Caco-2 (cell line): Measurements from ENCODE around the gene PRSS57. TPM values are rescaled to one million over a fixed set of nuclear protein-coding genes. Genes with fewer than 3 reads are reported as not detected.

ENCODE experiments used
- BruUV-seq: library from RNA; stranded (reverse); fragments of 400-500 nt; replicated peaks from 2 replicates; lab custom pipeline; 2021; lab: Mats Ljungman, UMichigan
- CTCF ChIA-PET: fragments of 300-600 bp; sonication (Branson Sonifier 250); formaldehyde crosslinking; loops from one replicate; lab custom pipeline; 2022; ENCODE audit warnings: antibody characterized with exemption; lab: Charles Lee
- POLR2A ChIA-PET: fragments of 300-600 bp; sonication (Branson Sonifier 250); formaldehyde crosslinking; loops from one replicate; lab custom pipeline; 2022; ENCODE audit warnings: antibody characterized with exemption; lab: Charles Lee
- DNase-seq, 2 experiments: peaks; one replicate each; pipeline versions ENCODE4 v3.0.0 to v3.0.0-alpha.2; 2020 to 2022
- H3K27me3 ChIP-seq: replicated peaks from 2 replicates; pipeline ENCODE4 v1.6.0; 2011; ENCODE audit warnings: low read length; ENCODE audit not compliant: control insufficient read depth, insufficient read depth
- H3K36me3 ChIP-seq: 2 replicates; pipeline ENCODE4 v1.5.1; 2011; ENCODE audit warnings: low read length; ENCODE audit not compliant: control insufficient read depth, insufficient read depth
- H3K4me1 ChIP-seq: fragments of 250-450 bp; sonication (Bioruptor Pico); 2 replicates; pipeline ENCODE4 v1.5.1; 2020; ENCODE audit warnings: mild to moderate bottlenecking
- H3K4me3 ChIP-seq: 2 replicates; pipeline ENCODE4 v1.5.1; 2011; ENCODE audit warnings: low read depth, mild to moderate bottlenecking, control low read depth, low read length
- H3K9me3 ChIP-seq: fragments of 250-450 bp; sonication (Bioruptor Pico); 2 replicates; pipeline ENCODE4 v1.5.1; 2020; ENCODE audit warnings: mild to moderate bottlenecking, moderate library complexity
- H3K27ac Mint-ChIP-seq: one replicate; pipeline ENCODE4 v1.8.0; 2022; ENCODE audit warnings: mixed read lengths; ENCODE audit not compliant: unreplicated experiment
- H3K27me3 Mint-ChIP-seq: one replicate; pipeline ENCODE4 v1.8.0; 2022; ENCODE audit warnings: mixed read lengths; ENCODE audit not compliant: insufficient read depth, unreplicated experiment
- H3K36me3 Mint-ChIP-seq: one replicate; pipeline ENCODE4 v1.8.0; 2022; ENCODE audit warnings: mild to moderate bottlenecking, mixed read lengths; ENCODE audit not compliant: insufficient read depth, unreplicated experiment
- H3K4me1 Mint-ChIP-seq: one replicate; pipeline ENCODE4 v1.8.0; 2022; ENCODE audit warnings: low read depth, mixed read lengths; ENCODE audit not compliant: unreplicated experiment
- H3K4me3 Mint-ChIP-seq: one replicate; pipeline ENCODE4 v1.8.0; 2022; ENCODE audit warnings: mild to moderate bottlenecking, moderate library complexity, mixed read lengths; ENCODE audit not compliant: unreplicated experiment
- H3K9me3 Mint-ChIP-seq: one replicate; pipeline ENCODE4 v1.8.0; 2022; ENCODE audit warnings: mixed read lengths; ENCODE audit not compliant: unreplicated experiment
- CTCF ChIP-seq, 2 experiments: fragments of 200-600 bp in 1 of 2; IDR thresholded peaks; 1 replicate in 1 of 2; 2 replicates in 1 of 2; pipeline versions ENCODE4 v1.5.1 to v1.8.0; 2011 to 2022; ENCODE audit warnings: antibody characterized with exemption in 1 of 2, control low read depth in 1 of 2, inconsistent platforms in 1 of 2, low read depth in 1 of 2, low read length in 1 of 2, mild to moderate bottlenecking in 1 of 2, moderate library complexity in 1 of 2; ENCODE audit not compliant: insufficient read depth in 1 of 2, severe bottlenecking in 1 of 2, unreplicated experiment in 1 of 2
- intact Hi-C: fragments of 100-400 bp; cut with micrococcal nuclease; formaldehyde crosslinking; loops from one replicate; pipeline ENCODE4 v1.10.0; 2022; ENCODE audit not compliant: unreplicated experiment
- total RNA-seq: library from RNA; stranded (reverse); gene quantifications from 2 replicates; pipeline ENCODE4 v1.2.3, GENCODE V29; 2022

Gene PRSS57
- total RNA-seq, 1 experiment from 2014 or later: not detected

GRCh38 chr19:734716-735115 lies 39.5 kb upstream of the PRSS57 start:
- no peaks in the 10 kb centered on the region for H3K27me3 Mint-ChIP-seq

GRCh38 chr19:732148-733069 lies 37.2 kb upstream of the PRSS57 start:
- no peaks in the 10 kb centered on the region for H3K9me3 Mint-ChIP-seq
- no TSS peak for BruUV-seq
- ChIA-PET CTCF (interaction anchor here (0.6 kb wide), 1 partner anchor 33 kb away, joined by 4 read pairs; no protein-coding TSS in a partner anchor), POLR2A (interaction anchor here (0.6 kb wide), 1 partner anchor 67 kb away, joined by 3 read pairs; no protein-coding TSS in a partner anchor)
- no peak overlapping the region for H3K4me3 ChIP-seq
- no peaks in the 10 kb centered on the region for H3K27me3 Mint-ChIP-seq
- DNase-seq: no peak
- H3K27me3 ChIP-seq: no peaks in the 10 kb centered on the region
- intact Hi-C loops: no loop called here
- H3K36me3 Mint-ChIP-seq: peaks cover 29% of the 10 kb centered on the region
- H3K4me1 ChIP-seq: no peaks in the 10 kb centered on the region
- TF ChIP-seq CTCF (IDR thresholded peaks at IDR 0.05; ENCODE audit: insufficient read depth in 1 of 2, low read depth in 1 of 2, low read length in 1 of 2, severe bottlenecking in 1 of 2, unreplicated experiment in 1 of 2): no peak
- H3K36me3 ChIP-seq: no peaks in the 10 kb centered on the region
- H3K4me3 Mint-ChIP-seq: no peak overlapping the region
- no peaks in the 10 kb centered on the region for H3K4me1 Mint-ChIP-seq
- no peaks in the 10 kb centered on the region for H3K9me3 ChIP-seq
- no peak overlapping the region for H3K27ac Mint-ChIP-seq

More at GRCh38 chr19:734716-735115, 39.5 kb upstream of the PRSS57 start:
- intact Hi-C loops: loop anchor here (1.0 kb wide), 1 partner anchor 69 kb away; no protein-coding TSS in a partner anchor
- POLR2A ChIA-PET: no interaction called here
- no peak overlapping the region for H3K4me3 ChIP-seq
- H3K9me3 Mint-ChIP-seq: no peaks in the 10 kb centered on the region
- H3K27me3 ChIP-seq: no peaks in the 10 kb centered on the region
- no peaks in the 10 kb centered on the region for H3K36me3 ChIP-seq
- H3K4me1 Mint-ChIP-seq: peaks cover 7% of the 10 kb centered on the region
- H3K4me1 ChIP-seq: peaks cover 16% of the 10 kb centered on the region
- peaks cover 5% of the 10 kb centered on the region; the same call in 1 of the 2 replicates for H3K9me3 ChIP-seq
- CTCF ChIA-PET: interaction anchor here (0.7 to 1.5 kb wide), 5 partner anchors 18 to 204 kb away, joined by 3 to 8 read pairs (median 3); partner anchors contain the start of genes FSTL3 and RNF126
- TF ChIP-seq CTCF (IDR thresholded peaks at IDR 0.05; ENCODE audit: insufficient read depth in 1 of 2, low read depth in 1 of 2, low read length in 1 of 2, severe bottlenecking in 1 of 2, unreplicated experiment in 1 of 2): no peak
- H3K27ac Mint-ChIP-seq: peak overlapping the region; percentile 57
- no peak for DNase-seq
- no peak overlapping the region for H3K4me3 Mint-ChIP-seq
- peaks cover 37% of the 10 kb centered on the region for H3K36me3 Mint-ChIP-seq
- no TSS peak for BruUV-seq

GRCh38 chr19:731000-731399 lies 35.7 kb upstream of the PRSS57 start:
- Histone ChIP-seq H3K9me3 (no peaks in the 10 kb centered on the region), H3K4me1 (no peaks in the 10 kb centered on the region), H3K4me3 (no peak overlapping the region), H3K36me3 (no peaks in the 10 kb centered on the region), H3K27me3 (no peaks in the 10 kb centered on the region)
- H3K27ac Mint-ChIP-seq: no peak overlapping the region
- H3K36me3 Mint-ChIP-seq: peaks cover 17% of the 10 kb centered on the region
- DNase-seq: no peak
- ChIA-PET CTCF (no interaction called here), POLR2A (no interaction called here)
- TF ChIP-seq CTCF (IDR thresholded peaks at IDR 0.05; ENCODE audit: insufficient read depth in 1 of 2, low read depth in 1 of 2, low read length in 1 of 2, severe bottlenecking in 1 of 2, unreplicated experiment in 1 of 2): no peak
- intact Hi-C loops: no loop called here
- no peak overlapping the region for H3K4me3 Mint-ChIP-seq
- no TSS peak for BruUV-seq
- no peaks in the 10 kb centered on the region for H3K27me3 Mint-ChIP-seq
- no peaks in the 10 kb centered on the region for H3K9me3 Mint-ChIP-seq
- H3K4me1 Mint-ChIP-seq: no peaks in the 10 kb centered on the region
